Measurements from ENCODE around the gene PTPRU. TPM values are rescaled to one million over a fixed set of nuclear protein-coding genes. Genes with fewer than 3 reads are reported as not detected.

PTPRU gene
- total RNA-seq, 6 experiments from 2014 or later, result 5.6 to 8.1 (median 7.0) TPM

DNA sequence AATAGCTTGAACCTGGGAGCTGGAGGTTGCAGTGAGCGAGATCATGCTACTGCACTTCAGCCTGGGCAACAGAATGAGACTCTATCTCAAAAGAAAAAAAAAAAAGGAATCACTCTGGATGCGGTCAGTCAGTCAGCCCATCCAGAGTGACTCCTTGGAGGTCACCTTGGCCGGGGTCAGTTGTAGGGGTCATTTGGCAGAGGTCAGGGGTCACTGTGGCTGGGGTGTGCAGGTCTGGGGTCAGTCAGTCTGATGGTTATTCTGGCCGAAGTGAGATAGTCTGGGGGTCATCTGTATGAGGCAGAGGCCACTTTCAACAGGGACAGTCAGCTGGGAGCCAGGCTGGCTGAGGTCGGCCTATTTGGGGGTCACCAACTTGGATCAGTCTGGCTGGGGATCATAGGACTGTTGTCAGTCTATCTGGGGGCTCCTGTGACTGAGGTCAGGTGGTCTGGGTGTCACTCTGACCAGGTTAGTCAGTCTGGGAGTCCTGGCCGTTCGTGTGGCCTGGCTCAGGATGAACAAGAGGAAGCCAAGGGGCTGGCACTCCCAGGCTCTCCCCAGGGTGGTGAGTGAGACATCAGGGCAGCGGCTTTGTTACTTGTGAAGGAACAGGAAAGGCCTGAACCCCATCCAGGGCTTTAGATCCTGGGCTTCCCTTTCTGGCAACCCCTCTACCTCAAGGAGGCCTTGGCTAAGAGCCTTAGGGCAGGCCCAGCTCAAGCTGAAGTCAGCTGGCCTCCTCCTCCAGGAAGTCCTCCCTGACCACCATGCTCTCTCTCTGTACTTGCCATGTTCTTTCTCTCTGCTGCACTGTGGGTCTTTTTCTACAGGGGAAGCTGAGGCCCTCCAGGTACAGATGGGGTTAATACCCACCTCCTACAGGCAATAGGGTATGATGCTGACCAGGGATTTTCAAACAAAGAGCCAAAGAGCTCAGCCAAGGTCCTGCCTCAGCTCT, 15.1 kb downstream of the PTPRU start:
- Mint-ChIP-seq H3K27ac (no peak overlapping the region), H3K9me3 (no peaks in the 10 kb centered on the region)
- TF ChIP-seq, protein P1, sequence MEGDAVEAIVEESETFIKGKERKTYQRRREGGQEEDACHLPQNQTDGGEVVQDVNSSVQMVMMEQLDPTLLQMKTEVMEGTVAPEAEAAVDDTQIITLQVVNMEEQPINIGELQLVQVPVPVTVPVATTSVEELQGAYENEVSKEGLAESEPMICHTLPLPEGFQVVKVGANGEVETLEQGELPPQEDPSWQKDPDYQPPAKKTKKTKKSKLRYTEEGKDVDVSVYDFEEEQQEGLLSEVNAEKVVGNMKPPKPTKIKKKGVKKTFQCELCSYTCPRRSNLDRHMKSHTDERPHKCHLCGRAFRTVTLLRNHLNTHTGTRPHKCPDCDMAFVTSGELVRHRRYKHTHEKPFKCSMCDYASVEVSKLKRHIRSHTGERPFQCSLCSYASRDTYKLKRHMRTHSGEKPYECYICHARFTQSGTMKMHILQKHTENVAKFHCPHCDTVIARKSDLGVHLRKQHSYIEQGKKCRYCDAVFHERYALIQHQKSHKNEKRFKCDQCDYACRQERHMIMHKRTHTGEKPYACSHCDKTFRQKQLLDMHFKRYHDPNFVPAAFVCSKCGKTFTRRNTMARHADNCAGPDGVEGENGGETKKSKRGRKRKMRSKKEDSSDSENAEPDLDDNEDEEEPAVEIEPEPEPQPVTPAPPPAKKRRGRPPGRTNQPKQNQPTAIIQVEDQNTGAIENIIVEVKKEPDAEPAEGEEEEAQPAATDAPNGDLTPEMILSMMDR (IDR thresholded peaks at IDR 0.05), result no peak

DNA sequence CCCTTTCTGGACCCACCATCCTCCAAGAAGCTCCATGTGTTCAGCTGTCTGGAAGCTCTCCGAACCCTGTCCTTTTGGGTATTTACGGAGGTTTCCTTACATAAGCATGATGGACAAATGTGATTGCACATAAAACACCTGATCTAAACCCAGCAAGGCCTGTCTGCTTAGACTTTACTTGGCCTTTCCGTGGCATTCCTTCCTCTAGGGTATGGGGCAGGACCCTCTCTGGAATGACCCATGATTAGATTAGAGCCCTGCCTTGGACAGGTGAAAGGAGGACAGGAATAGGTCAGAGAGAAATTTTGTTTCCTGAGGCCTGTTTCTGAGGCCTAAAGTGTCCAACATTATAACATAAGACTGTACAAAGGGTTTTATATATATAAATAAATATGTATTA, 16.9 kb downstream of the PTPRU start:
- H3K27ac Mint-ChIP-seq, result no peak overlapping the region
- TF ChIP-seq, protein P1 (IDR thresholded peaks at IDR 0.05), result 0 out of 2 replicates have a peak, but pooled peaks have one; percentile 10
- H3K27me3 Mint-ChIP-seq (ENCODE audit: insufficient read depth), result peaks cover 3% of the 10 kb centered on the region
- peaks cover 14% of the 10 kb centered on the region; the same call in 1 of the 2 replicates for H3K4me1 Mint-ChIP-seq (ENCODE audit: low read depth)
- DNase-seq, result no peak
- H3K4me3 Mint-ChIP-seq, result no peak overlapping the region
- H3K36me3 Mint-ChIP-seq (ENCODE audit: low read depth), result no peaks in the 10 kb centered on the region
- H3K9me3 Mint-ChIP-seq, result no peaks in the 10 kb centered on the region

More for the DNA sequence above, 15.1 kb downstream of the PTPRU start:
- DNase-seq, result no peak
- H3K27me3 Mint-ChIP-seq (ENCODE audit: insufficient read depth), result peaks cover 3% of the 10 kb centered on the region
- no peak overlapping the region for H3K4me3 Mint-ChIP-seq
- H3K36me3 Mint-ChIP-seq (ENCODE audit: low read depth), result no peaks in the 10 kb centered on the region
- peaks cover 14% of the 10 kb centered on the region; the same call in 1 of the 2 replicates for H3K4me1 Mint-ChIP-seq (ENCODE audit: low read depth)

DNA sequence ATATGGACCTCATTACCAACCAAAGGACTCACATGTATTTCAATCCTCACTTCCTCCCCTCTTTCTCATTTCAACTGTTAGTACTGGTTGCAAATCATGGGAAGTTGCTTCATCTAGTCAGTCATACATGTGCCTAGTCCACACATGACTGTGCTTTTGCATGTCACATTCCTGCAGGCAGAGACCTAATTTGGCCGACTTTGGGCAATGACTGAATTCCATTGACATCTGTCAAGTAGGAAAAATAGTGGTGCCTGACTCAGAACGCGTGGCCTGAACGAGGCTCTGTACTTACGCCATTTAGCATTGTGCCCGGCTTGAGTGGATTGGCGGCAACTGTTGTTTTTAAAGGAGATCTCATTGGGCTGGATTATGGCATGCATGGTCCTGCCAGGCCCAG, 18.0 kb downstream of the PTPRU start:
- no peaks in the 10 kb centered on the region for H3K36me3 Mint-ChIP-seq (ENCODE audit: low read depth)
- H3K27me3 Mint-ChIP-seq (ENCODE audit: insufficient read depth), result peaks cover 3% of the 10 kb centered on the region
- H3K4me1 Mint-ChIP-seq (ENCODE audit: low read depth), result peaks cover 8% of the 10 kb centered on the region; the same call in 1 of the 2 replicates
- H3K27ac Mint-ChIP-seq, result no peak overlapping the region
- no peak for DNase-seq
- TF ChIP-seq, protein P1 (IDR thresholded peaks at IDR 0.05), result no peak
- H3K9me3 Mint-ChIP-seq, result no peaks in the 10 kb centered on the region
- no peak overlapping the region for H3K4me3 Mint-ChIP-seq

DNA sequence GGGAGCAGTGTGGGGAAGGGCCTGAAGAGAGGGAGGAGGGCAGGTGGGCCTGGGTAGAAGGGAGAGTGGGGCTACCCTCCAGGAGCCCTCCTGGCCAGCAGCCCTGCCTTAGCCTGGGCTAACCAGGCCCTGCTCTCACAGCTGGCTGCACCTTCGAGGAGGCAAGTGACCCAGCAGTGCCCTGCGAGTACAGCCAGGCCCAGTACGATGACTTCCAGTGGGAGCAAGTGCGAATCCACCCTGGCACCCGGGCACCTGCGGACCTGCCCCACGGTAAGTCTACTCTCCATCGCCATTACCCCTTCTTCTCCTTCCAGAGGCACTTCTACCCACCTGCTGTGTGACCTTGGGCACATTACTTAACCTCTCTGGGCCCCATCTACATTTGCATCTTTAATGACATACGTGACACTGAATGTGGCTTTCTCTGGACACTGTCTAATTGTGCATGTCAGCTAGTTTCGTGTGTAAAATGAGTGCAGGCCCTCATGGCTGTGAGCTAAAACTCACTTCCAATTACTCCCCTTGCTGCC, 18.9 kb downstream of the PTPRU start:
- no peak overlapping the region for H3K4me3 Mint-ChIP-seq
- no peak overlapping the region for H3K27ac Mint-ChIP-seq
- H3K36me3 Mint-ChIP-seq (ENCODE audit: low read depth), result no peaks in the 10 kb centered on the region
- H3K27me3 Mint-ChIP-seq (ENCODE audit: insufficient read depth), result no peaks in the 10 kb centered on the region; the same call in none of the 2 replicates
- peaks cover under 1% of the 10 kb centered on the region; the same call in 1 of the 2 replicates for H3K4me1 Mint-ChIP-seq (ENCODE audit: low read depth)
- no peaks in the 10 kb centered on the region for H3K9me3 Mint-ChIP-seq
- DNase-seq, result no peak
- TF ChIP-seq, protein P1 (IDR thresholded peaks at IDR 0.05), result no peak

DNA sequence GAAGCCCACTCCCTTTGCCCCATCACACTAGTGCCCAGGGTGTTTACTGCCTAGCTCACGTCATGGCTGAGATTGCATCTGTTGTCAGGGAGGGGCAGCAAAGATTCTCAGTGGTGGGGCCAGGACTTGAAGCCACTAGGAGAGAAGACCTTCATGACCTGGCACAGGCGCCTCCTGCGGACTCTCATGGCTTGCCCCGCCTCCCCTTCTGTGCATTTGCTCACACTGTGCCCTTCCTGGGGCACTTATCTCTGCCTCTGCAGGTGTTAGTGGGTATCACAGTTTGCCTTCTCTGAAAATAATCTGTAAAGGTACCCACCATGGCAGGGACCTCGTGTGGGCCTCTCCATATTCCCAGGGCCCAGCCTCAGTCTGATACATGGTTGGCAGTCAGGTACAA, 20.1 kb downstream of the PTPRU start:
- Mint-ChIP-seq H3K27me3 (ENCODE audit: insufficient read depth) (no peaks in the 10 kb centered on the region; the same call in none of the 2 replicates), H3K9me3 (no peaks in the 10 kb centered on the region), H3K4me3 (no peak overlapping the region), H3K27ac (no peak overlapping the region), H3K4me1 (ENCODE audit: low read depth) (no peaks in the 10 kb centered on the region; the same call in 1 of the 2 replicates), H3K36me3 (ENCODE audit: low read depth) (no peaks in the 10 kb centered on the region)
- TF ChIP-seq, protein P1 (IDR thresholded peaks at IDR 0.05), result peak; percentile 21
- no peak for DNase-seq

Data from HFFc6 (cell line).